Measurements from ENCODE around the gene OGDHL. TPM values are rescaled to one million over a fixed set of nuclear protein-coding genes. Genes with fewer than 3 reads are reported as not detected.

Gene OGDHL
- polyA plus RNA-seq, 1 donor from 2014 or later, result 40.7 TPM

- no peak overlapping the region for H3K27ac ChIP-seq (ENCODE audit: low read length)
- no peaks in the 10 kb centered on the region for H3F3A ChIP-seq (ENCODE audit: insufficient read depth, low read length, poor library complexity, severe bottlenecking)
- H3K9ac ChIP-seq (ENCODE audit: low read length), result no peak overlapping the region
- H2AFZ ChIP-seq (ENCODE audit: low read depth, low read length), result no peak overlapping the region
- no peaks in the 10 kb centered on the region for H4K20me1 ChIP-seq (ENCODE audit: insufficient read depth)
- no peak for TF ChIP-seq POLR2AphosphoS5 (IDR thresholded peaks at IDR 0.05)
- TF ChIP-seq SMC3 (conservative IDR thresholded peaks at IDR 0.05; ENCODE audit: poor library complexity), result no peak
- no peak for TF ChIP-seq CTCF (IDR thresholded peaks at IDR 0.05; ENCODE audit: poor library complexity, severe bottlenecking)
- TF ChIP-seq MXI1 (conservative IDR thresholded peaks at IDR 0.05; ENCODE audit: poor library complexity, severe bottlenecking), result no peak
- no peak for TF ChIP-seq TAF1 (IDR thresholded peaks at IDR 0.05; ENCODE audit: low read depth)
- TF ChIP-seq EZH2 (IDR thresholded peaks at IDR 0.05; ENCODE audit: borderline replicate concordance, insufficient read depth, low read length, poor library complexity, severe bottlenecking), result no peak
- no peak for TF ChIP-seq RAD21 (conservative IDR thresholded peaks at IDR 0.05)
- no peak for TF ChIP-seq REST (IDR thresholded peaks at IDR 0.05; ENCODE audit: borderline replicate concordance)
- TF ChIP-seq EP300 (conservative IDR thresholded peaks at IDR 0.05; ENCODE audit: poor library complexity, severe bottlenecking), result no peak
- H3K4me2 ChIP-seq (ENCODE audit: low read length), result no peak overlapping the region
- H3K4me3 ChIP-seq (ENCODE audit: low read length), result peak overlapping the region; percentile 92
- peaks cover 13% of the 10 kb centered on the region for H3K27me3 ChIP-seq (ENCODE audit: insufficient read depth, low read depth, low read length)
- H3K9me2 ChIP-seq (ENCODE audit: insufficient read depth, low read length), result no peaks in the 10 kb centered on the region
- H3K9me3 ChIP-seq (ENCODE audit: low read length), result no peaks in the 10 kb centered on the region
- H3K36me3 ChIP-seq (ENCODE audit: insufficient read depth, low read length), result no peaks in the 10 kb centered on the region
- no peaks in the 10 kb centered on the region for H3K79me2 ChIP-seq (replicated peaks; ENCODE audit: insufficient read depth, low read length)
Observed at GRCh38 chr10:49760789-49761188, 1.3 kb downstream of the OGDHL start.

GRCh38 chr10:49759787-49760551, 2.2 kb downstream of the OGDHL start:
- Histone ChIP-seq H3K4me2 (ENCODE audit: low read length) (no peak overlapping the region), H3K27me3 (ENCODE audit: insufficient read depth, low read depth, low read length) (peaks cover 13% of the 10 kb centered on the region), H3F3A (ENCODE audit: insufficient read depth, low read length, poor library complexity, severe bottlenecking) (no peaks in the 10 kb centered on the region), H4K20me1 (ENCODE audit: insufficient read depth) (no peaks in the 10 kb centered on the region), H3K79me2 (replicated peaks; ENCODE audit: insufficient read depth, low read length) (no peaks in the 10 kb centered on the region), H3K9ac (ENCODE audit: low read length) (no peak overlapping the region), H3K4me3 (ENCODE audit: low read length) (no peak overlapping the region), H3K36me3 (ENCODE audit: insufficient read depth, low read length) (no peaks in the 10 kb centered on the region), H3K27ac (ENCODE audit: low read length) (no peak overlapping the region), H2AFZ (ENCODE audit: low read depth, low read length) (no peak overlapping the region), H3K9me3 (ENCODE audit: low read length) (no peaks in the 10 kb centered on the region), H3K9me2 (ENCODE audit: insufficient read depth, low read length) (no peaks in the 10 kb centered on the region)
- TF ChIP-seq TAF1 (IDR thresholded peaks at IDR 0.05; ENCODE audit: low read depth) (no peak), CTCF (IDR thresholded peaks at IDR 0.05; ENCODE audit: poor library complexity, severe bottlenecking) (no peak), EZH2 (IDR thresholded peaks at IDR 0.05; ENCODE audit: borderline replicate concordance, insufficient read depth, low read length, poor library complexity, severe bottlenecking) (no peak), MXI1 (conservative IDR thresholded peaks at IDR 0.05; ENCODE audit: poor library complexity, severe bottlenecking) (no peak), SMC3 (conservative IDR thresholded peaks at IDR 0.05; ENCODE audit: poor library complexity) (no peak), RAD21 (conservative IDR thresholded peaks at IDR 0.05) (no peak), POLR2AphosphoS5 (IDR thresholded peaks at IDR 0.05) (no peak), EP300 (conservative IDR thresholded peaks at IDR 0.05; ENCODE audit: poor library complexity, severe bottlenecking) (no peak), REST (IDR thresholded peaks at IDR 0.05; ENCODE audit: borderline replicate concordance) (no peak)

Data from neural cell (in vitro differentiated cells).